Astrocyte (in vitro differentiated cells and primary cell): ENCODE data around the gene TICRR.

Experiments
- CTCF ChIP-seq: IDR thresholded peaks from 2 replicates; pipeline ENCODE4 v1.5.1; 2011; ENCODE audit warnings: low read depth, mild to moderate bottlenecking, inconsistent platforms, low read length, moderate library complexity; ENCODE audit not compliant: insufficient read depth
- EZH2 ChIP-seq: IDR thresholded peaks from 2 replicates; pipeline ENCODE4 v1.6.1; 2012; ENCODE audit warnings: mild to moderate bottlenecking, low read length, inconsistent platforms; ENCODE audit not compliant: insufficient read depth

GRCh38 chr15:89641053-89641452 lies 65.8 kb downstream of the TICRR start:
- TF ChIP-seq CTCF (no peak), EZH2 (no peak)
